Endothelial cell of umbilical vein (primary cell): Measurements from ENCODE around the gene JAZF1.

ENCODE experiments used
- CTCF ChIP-seq, 2 donors: IDR thresholded peaks; 1 replicate in 1 of 2; 2 replicates in 1 of 2; pipeline ENCODE4 v1.5.1; 2011; ENCODE audit warnings: low read length in 2 of 2, mild to moderate bottlenecking in 2 of 2, moderate library complexity in 2 of 2, control low read depth in 1 of 2, inconsistent platforms in 1 of 2, low read depth in 1 of 2; ENCODE audit not compliant: insufficient read depth in 1 of 2; ENCODE audit errors: extremely low read depth in 1 of 2
- EZH2 ChIP-seq: IDR thresholded peaks from 2 replicates; pipeline ENCODE4 v1.6.1; 2012; ENCODE audit warnings: borderline replicate concordance, low read depth, mild to moderate bottlenecking, moderate library complexity, low read length, inconsistent platforms; ENCODE audit not compliant: severe bottlenecking
- GATA2 ChIP-seq: IDR thresholded peaks from 2 replicates; pipeline ENCODE4 v1.7.0; 2011; ENCODE audit warnings: low read depth, mild to moderate bottlenecking, moderate library complexity, mixed read lengths, low read length; ENCODE audit not compliant: insufficient read length, insufficient read depth
- JUN ChIP-seq: IDR thresholded peaks from 2 replicates; pipeline ENCODE4 v1.6.1; 2011; ENCODE audit warnings: borderline replicate concordance, low read depth; ENCODE audit not compliant: insufficient read length, insufficient read depth
- POLR2A ChIP-seq: IDR thresholded peaks from 2 replicates; pipeline ENCODE4 v1.6.1; 2012; ENCODE audit warnings: low read depth, mild to moderate bottlenecking, control low read depth, low read length
- POLR2AphosphoS5 ChIP-seq: IDR thresholded peaks from 2 replicates; pipeline ENCODE4 v1.6.1; 2012; ENCODE audit warnings: low read depth, mild to moderate bottlenecking, control low read depth, low read length, moderate library complexity; ENCODE audit not compliant: insufficient read depth

DNA sequence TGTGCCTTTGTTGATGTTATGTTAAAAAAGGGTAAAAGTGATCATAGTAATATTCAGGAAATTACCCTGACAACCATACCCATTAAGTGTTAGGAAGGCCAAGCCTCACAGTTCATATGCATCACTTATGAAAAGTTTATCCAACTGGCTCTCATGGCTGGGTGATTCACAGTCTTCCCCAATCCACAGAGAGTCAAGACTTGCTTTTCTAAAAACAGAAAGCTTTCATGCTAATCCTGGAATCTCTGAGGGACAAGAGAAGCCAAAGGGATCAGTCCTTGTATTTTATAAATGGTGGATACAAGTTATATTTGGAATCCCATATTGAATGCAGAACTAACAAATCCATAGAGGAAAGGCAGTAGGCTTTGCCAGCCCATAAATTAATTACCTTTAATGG lies 218.3 kb downstream of the JAZF1 start:
- TF ChIP-seq CTCF (IDR thresholded peaks at IDR 0.05; ENCODE audit: extremely low read depth in 1 of 2, insufficient read depth in 1 of 2, low read depth in 1 of 2, low read length in 2 of 2) (no peak), JUN (no peak), POLR2AphosphoS5 (no peak), POLR2A (no peak), EZH2 (no peak), GATA2 (no peak)
